Activated naive CD8-positive, alpha-beta T cell treated with anti-CD3 and anti-CD28 coated beads, Interleukin-2, amount 10 ng/mL, durations not matched to agents 7 days and 5 days (primary cell): Measurements from ENCODE around the gene CTBP2. TPM values are rescaled to one million over a fixed set of nuclear protein-coding genes. Genes with fewer than 3 reads are reported as not detected.

ENCODE experiments used
- ATAC-seq: fragments of 150-1000 bp; cut with Tn5 transposase; one replicate; pipeline ENCODE4 v1.10.0; 2021; ENCODE audit warnings: low read depth, moderate library complexity
- POLR2A ChIA-PET: fragments of 350-600 bp; sonication (Branson Sonifier 250); formaldehyde crosslinking; loops from one replicate; lab custom pipeline; 2021; ENCODE audit warnings: antibody characterized with exemption; lab: Charles Lee
- DNase-seq: peaks from one replicate; pipeline ENCODE4 v3.0.0; 2021
- H3K27ac Mint-ChIP-seq: one replicate; pipeline ENCODE4 v1.8.0; 2022; ENCODE audit warnings: mild to moderate bottlenecking, mixed read lengths
- H3K27me3 Mint-ChIP-seq: one replicate; pipeline ENCODE4 v1.8.0; 2022; ENCODE audit warnings: mild to moderate bottlenecking, moderate library complexity, mixed read lengths
- H3K36me3 Mint-ChIP-seq: one replicate; pipeline ENCODE4 v1.8.0; 2021; ENCODE audit warnings: mild to moderate bottlenecking, mixed read lengths
- H3K4me1 Mint-ChIP-seq: one replicate; pipeline ENCODE4 v1.8.0; 2021; ENCODE audit warnings: mixed read lengths
- H3K4me3 Mint-ChIP-seq: one replicate; pipeline ENCODE4 v1.8.0; 2022; ENCODE audit warnings: mild to moderate bottlenecking, moderate library complexity, mixed read lengths
- H3K9me3 Mint-ChIP-seq: one replicate; pipeline ENCODE4 v1.8.0; 2021; ENCODE audit warnings: mixed read lengths
- total RNA-seq, 2 experiments: library from RNA; stranded (reverse); gene quantifications; one replicate each; pipeline ENCODE4 v1.2.3, GENCODE V29; 2021

Gene CTBP2
- total RNA-seq, 2 experiments from 2014 or later, result 0.94 to 1.6 TPM

DNA sequence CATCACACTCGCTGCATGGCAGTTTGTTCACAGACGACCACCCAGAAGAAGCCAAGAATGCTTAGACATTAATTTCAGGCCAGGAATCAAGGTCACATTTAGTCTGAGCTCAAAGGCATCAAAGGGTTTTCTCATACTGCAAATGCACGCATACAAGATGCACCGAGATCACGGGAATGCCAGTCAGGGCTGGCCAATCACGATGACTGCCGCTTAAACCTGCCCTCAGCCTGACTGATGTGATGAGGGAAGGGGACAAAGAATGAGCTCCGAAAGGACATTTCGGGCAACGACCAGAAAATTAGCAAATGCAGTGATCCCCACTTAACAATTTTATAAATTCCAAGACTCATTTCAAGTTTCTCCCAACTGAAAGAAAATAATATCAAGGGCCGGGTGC lies 20.2 kb downstream of the CTBP2 start:
- ATAC-seq (no peak), DNase-seq (no peak)
- peaks cover 14% of the 10 kb centered on the region for H3K27me3 Mint-ChIP-seq
- POLR2A ChIA-PET, result no interaction called here
- H3K4me1 Mint-ChIP-seq, result no peaks in the 10 kb centered on the region
- no peak overlapping the region for H3K4me3 Mint-ChIP-seq
- H3K36me3 Mint-ChIP-seq, result no peaks in the 10 kb centered on the region
- H3K9me3 Mint-ChIP-seq, result no peaks in the 10 kb centered on the region
- no peak overlapping the region for H3K27ac Mint-ChIP-seq

DNA sequence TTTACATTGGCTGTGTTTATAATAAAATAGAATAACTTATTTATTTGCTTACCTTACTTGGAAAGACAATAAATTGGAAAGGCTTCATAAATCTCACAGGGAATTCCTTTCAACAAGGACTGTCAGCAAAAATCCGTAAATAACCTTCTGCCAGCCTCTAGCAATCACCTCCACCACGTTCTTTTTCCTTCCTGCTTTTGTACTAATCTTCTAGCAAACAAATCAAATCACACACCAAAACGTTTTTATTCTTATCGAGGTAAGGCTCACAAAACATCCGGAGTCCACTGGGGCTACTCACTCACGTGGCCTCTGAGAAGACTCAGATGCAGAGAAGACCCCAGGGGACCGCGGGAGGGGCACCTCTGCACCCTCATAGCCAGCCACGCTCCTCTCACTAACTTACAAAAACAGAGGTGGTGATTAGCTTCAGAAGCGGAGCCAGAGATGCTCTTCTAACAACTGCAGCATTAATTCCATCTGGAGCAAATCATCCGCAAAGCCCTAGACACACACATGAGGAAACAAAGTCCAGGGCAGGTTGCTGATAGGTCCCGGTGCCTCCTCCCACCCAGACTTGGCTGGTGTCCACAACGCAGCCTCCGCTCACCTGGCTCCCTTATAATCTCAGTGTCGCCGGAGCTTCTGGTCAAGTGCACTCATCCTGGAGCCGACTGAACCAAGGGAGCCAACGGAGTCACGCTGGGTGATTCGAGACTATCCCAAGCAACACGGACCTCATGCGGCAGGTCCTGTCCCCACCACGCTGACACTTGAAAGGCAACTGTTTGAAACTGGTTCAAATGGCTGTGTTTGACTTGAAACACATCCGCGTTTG lies 22.5 kb downstream of the CTBP2 start:
- no peak for DNase-seq
- Mint-ChIP-seq H3K4me1 (no peaks in the 10 kb centered on the region), H3K27ac (no peak overlapping the region), H3K4me3 (no peak overlapping the region), H3K36me3 (no peaks in the 10 kb centered on the region), H3K27me3 (no peaks in the 10 kb centered on the region), H3K9me3 (no peaks in the 10 kb centered on the region)
- ATAC-seq, result no peak
- POLR2A ChIA-PET, result no interaction called here

- ATAC-seq (no peak), DNase-seq (no peak)
- Mint-ChIP-seq H3K4me1 (no peaks in the 10 kb centered on the region), H3K4me3 (no peak overlapping the region), H3K27ac (no peak overlapping the region), H3K27me3 (no peaks in the 10 kb centered on the region), H3K36me3 (no peaks in the 10 kb centered on the region), H3K9me3 (no peaks in the 10 kb centered on the region)
- POLR2A ChIA-PET, result no interaction called here
These were observed 24.3 kb downstream of the CTBP2 start for GRCh38 chr10:125136087-125136486.

GRCh38 chr10:125135771-125136035 lies 24.7 kb downstream of the CTBP2 start:
- no peak for ATAC-seq
- no peaks in the 10 kb centered on the region for H3K27me3 Mint-ChIP-seq
- no peak for DNase-seq
- H3K4me1 Mint-ChIP-seq, result no peaks in the 10 kb centered on the region
- no peaks in the 10 kb centered on the region for H3K36me3 Mint-ChIP-seq
- no peaks in the 10 kb centered on the region for H3K9me3 Mint-ChIP-seq
- no peak overlapping the region for H3K4me3 Mint-ChIP-seq
- POLR2A ChIA-PET, result no interaction called here
- H3K27ac Mint-ChIP-seq, result no peak overlapping the region

- no peaks in the 10 kb centered on the region for H3K27me3 Mint-ChIP-seq
- DNase-seq, result no peak
- H3K4me1 Mint-ChIP-seq, result no peaks in the 10 kb centered on the region
- no peak for ATAC-seq
- no peaks in the 10 kb centered on the region for H3K9me3 Mint-ChIP-seq
- POLR2A ChIA-PET, result no interaction called here
- H3K36me3 Mint-ChIP-seq, result no peaks in the 10 kb centered on the region
- H3K4me3 Mint-ChIP-seq, result no peak overlapping the region
- H3K27ac Mint-ChIP-seq, result no peak overlapping the region
These were observed 25.2 kb downstream of the CTBP2 start for GRCh38 chr10:125134916-125135770.

DNA sequence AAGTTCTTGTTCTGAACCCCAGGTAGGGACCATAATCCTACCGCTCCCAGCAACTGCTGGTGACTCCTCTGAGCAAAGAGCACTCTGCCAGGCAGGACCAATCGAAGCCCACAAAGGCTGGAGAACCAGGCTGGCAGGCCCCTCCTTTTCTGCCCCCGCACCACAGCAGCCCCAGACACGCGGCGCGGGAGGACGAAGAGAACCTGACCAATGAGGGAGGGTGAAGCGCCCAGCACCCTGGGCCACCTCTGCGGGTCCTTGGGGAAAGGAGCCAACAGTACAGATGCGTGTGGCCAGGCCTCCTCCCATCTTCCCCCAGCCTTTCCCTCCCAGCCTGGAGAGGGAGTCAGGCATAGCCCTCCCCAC lies 25.9 kb downstream of the CTBP2 start:
- Mint-ChIP-seq H3K9me3 (no peaks in the 10 kb centered on the region), H3K27me3 (no peaks in the 10 kb centered on the region), H3K36me3 (no peaks in the 10 kb centered on the region), H3K27ac (no peak overlapping the region), H3K4me1 (no peaks in the 10 kb centered on the region), H3K4me3 (no peak overlapping the region)
- POLR2A ChIA-PET, result no interaction called here
- ATAC-seq (no peak), DNase-seq (no peak)

GRCh38 chr10:125133696-125134482 lies 26.5 kb downstream of the CTBP2 start:
- H3K4me3 Mint-ChIP-seq, result no peak overlapping the region
- no peaks in the 10 kb centered on the region for H3K36me3 Mint-ChIP-seq
- no peak overlapping the region for H3K27ac Mint-ChIP-seq
- POLR2A ChIA-PET, result no interaction called here
- H3K4me1 Mint-ChIP-seq, result no peaks in the 10 kb centered on the region
- no peak for DNase-seq
- no peaks in the 10 kb centered on the region for H3K9me3 Mint-ChIP-seq
- ATAC-seq, result no peak
- no peaks in the 10 kb centered on the region for H3K27me3 Mint-ChIP-seq

DNA sequence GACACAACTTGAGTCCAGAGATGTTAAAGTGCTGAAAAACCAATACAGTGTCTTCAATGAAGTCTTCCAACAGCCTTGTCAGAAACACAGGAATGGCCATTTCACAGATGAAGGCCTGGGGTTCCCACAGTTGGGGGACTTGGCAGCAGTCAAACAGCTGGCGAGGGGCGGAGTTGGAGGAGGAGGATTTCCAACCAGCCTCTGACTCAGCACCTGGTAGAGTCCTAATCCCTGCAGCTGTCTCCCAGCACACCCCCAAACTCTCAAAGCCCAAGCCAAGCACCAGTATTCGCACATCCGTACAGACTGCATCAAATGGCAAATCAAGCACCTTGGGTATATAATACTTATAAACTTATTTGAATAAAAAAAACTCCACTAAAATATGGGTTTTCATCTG lies 28.0 kb downstream of the CTBP2 start:
- no peaks in the 10 kb centered on the region for H3K4me1 Mint-ChIP-seq
- no peak for ATAC-seq
- H3K27ac Mint-ChIP-seq, result no peak overlapping the region
- DNase-seq, result no peak
- no peak overlapping the region for H3K4me3 Mint-ChIP-seq
- H3K9me3 Mint-ChIP-seq, result no peaks in the 10 kb centered on the region
- POLR2A ChIA-PET, result no interaction called here
- H3K27me3 Mint-ChIP-seq, result peaks cover 4% of the 10 kb centered on the region
- no peaks in the 10 kb centered on the region for H3K36me3 Mint-ChIP-seq

DNA sequence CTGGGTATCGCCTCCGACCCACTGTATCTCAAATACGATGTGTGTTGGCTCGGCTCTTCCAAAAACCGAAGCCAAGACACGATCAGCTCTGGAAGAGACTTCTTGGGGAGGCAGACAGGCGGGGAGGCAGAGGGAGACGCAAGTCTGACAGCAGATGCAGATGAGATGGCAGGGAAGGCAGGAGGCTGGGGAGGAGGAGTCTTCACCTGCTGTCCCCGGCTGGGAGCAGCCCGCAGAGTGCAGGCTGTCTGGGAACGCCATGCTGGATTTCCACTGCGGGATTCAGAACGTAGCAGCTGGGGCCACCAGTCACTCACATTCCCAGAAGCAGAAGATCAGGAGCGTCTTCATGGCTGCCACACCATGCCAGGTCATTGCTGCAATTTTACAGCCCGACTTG lies 29.4 kb downstream of the CTBP2 start:
- no peak for ATAC-seq

GRCh38 chr10:125130260-125130659 lies 30.1 kb downstream of the CTBP2 start:
- no peak for ATAC-seq
- Mint-ChIP-seq H3K4me3 (no peak overlapping the region), H3K36me3 (no peaks in the 10 kb centered on the region), H3K27me3 (peaks cover 4% of the 10 kb centered on the region), H3K9me3 (no peaks in the 10 kb centered on the region), H3K4me1 (no peaks in the 10 kb centered on the region), H3K27ac (no peak overlapping the region)
- DNase-seq, result no peak
- POLR2A ChIA-PET, result no interaction called here

More for the DNA sequence above, 29.4 kb downstream of the CTBP2 start:
- Mint-ChIP-seq H3K27ac (no peak overlapping the region), H3K9me3 (no peaks in the 10 kb centered on the region), H3K36me3 (no peaks in the 10 kb centered on the region), H3K4me1 (no peaks in the 10 kb centered on the region), H3K27me3 (peaks cover 4% of the 10 kb centered on the region), H3K4me3 (no peak overlapping the region)
- POLR2A ChIA-PET, result no interaction called here
- DNase-seq, result no peak

DNA sequence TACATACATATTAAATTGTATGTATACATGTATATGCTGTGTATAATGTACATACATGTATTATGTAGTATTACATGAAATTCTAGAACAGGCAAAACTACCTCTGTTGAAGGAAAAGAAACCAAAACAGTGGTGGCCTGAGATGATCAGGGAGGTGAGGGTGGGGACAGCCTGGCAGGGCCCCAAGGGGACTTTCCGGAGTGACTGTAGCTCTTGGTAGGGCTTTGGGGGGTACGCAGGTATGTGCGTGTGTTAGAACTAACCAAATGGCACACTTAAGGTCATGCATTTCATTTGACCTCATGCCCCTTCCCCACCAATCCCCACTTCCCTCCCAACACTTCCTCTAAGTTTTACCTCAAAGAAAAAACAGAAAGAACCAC lies 31.3 kb downstream of the CTBP2 start:
- H3K27ac Mint-ChIP-seq, result no peak overlapping the region
- POLR2A ChIA-PET, result no interaction called here
- H3K27me3 Mint-ChIP-seq, result peaks cover 4% of the 10 kb centered on the region
- no peaks in the 10 kb centered on the region for H3K36me3 Mint-ChIP-seq
- no peaks in the 10 kb centered on the region for H3K4me1 Mint-ChIP-seq
- H3K4me3 Mint-ChIP-seq, result no peak overlapping the region
- ATAC-seq, result no peak
- H3K9me3 Mint-ChIP-seq, result no peaks in the 10 kb centered on the region
- DNase-seq, result no peak

DNA sequence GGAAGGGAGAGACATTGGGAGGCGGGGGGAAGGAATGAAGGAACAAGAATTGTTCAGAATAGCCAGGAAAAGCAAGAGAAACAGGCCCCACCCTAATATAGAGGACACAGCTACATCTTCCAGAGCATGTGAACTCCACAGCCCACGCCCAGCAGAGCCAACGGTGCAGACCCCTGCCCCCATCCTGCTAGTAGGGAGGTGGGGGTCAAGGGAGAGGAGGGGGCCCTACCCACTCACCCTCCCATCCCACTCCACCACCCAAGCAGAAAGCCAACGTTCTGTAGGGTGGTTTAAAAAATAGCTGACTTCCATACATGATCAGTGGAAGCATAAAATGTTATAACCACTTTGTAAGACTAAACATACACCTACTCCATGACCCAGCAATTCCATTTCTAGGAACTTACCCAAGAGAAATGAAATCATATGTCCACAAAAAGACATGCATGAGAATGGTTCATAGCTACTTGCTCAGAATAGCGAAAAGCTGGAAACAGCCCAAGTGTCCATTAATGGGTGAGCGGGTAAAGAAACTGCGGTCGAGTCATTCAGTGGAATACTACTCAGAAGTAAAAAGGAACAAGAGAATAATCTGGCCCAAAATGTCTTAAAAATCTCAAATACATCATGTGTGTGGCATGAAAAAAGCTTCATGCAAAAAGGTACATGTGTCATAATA lies 31.8 kb downstream of the CTBP2 start:
- H3K4me1 Mint-ChIP-seq, result no peaks in the 10 kb centered on the region
- POLR2A ChIA-PET, result no interaction called here
- H3K9me3 Mint-ChIP-seq, result no peaks in the 10 kb centered on the region
- H3K36me3 Mint-ChIP-seq, result no peaks in the 10 kb centered on the region
- H3K27ac Mint-ChIP-seq, result no peak overlapping the region
- no peak overlapping the region for H3K4me3 Mint-ChIP-seq
- H3K27me3 Mint-ChIP-seq, result peaks cover 4% of the 10 kb centered on the region
- ATAC-seq (no peak), DNase-seq (no peak)

GRCh38 chr10:125127986-125128385 lies 32.4 kb downstream of the CTBP2 start:
- POLR2A ChIA-PET, result no interaction called here
- Mint-ChIP-seq H3K36me3 (no peaks in the 10 kb centered on the region), H3K27me3 (peaks cover 4% of the 10 kb centered on the region), H3K9me3 (no peaks in the 10 kb centered on the region), H3K4me3 (no peak overlapping the region), H3K27ac (no peak overlapping the region), H3K4me1 (no peaks in the 10 kb centered on the region)
- ATAC-seq (no peak), DNase-seq (no peak)
